ENCODE data around the gene CCDC127. TPM values are rescaled to one million over a fixed set of nuclear protein-coding genes. Genes with fewer than 3 reads are reported as not detected.

Gene CCDC127
- total RNA-seq, 1 experiment from 2014 or later = 10.5 TPM

DNA sequence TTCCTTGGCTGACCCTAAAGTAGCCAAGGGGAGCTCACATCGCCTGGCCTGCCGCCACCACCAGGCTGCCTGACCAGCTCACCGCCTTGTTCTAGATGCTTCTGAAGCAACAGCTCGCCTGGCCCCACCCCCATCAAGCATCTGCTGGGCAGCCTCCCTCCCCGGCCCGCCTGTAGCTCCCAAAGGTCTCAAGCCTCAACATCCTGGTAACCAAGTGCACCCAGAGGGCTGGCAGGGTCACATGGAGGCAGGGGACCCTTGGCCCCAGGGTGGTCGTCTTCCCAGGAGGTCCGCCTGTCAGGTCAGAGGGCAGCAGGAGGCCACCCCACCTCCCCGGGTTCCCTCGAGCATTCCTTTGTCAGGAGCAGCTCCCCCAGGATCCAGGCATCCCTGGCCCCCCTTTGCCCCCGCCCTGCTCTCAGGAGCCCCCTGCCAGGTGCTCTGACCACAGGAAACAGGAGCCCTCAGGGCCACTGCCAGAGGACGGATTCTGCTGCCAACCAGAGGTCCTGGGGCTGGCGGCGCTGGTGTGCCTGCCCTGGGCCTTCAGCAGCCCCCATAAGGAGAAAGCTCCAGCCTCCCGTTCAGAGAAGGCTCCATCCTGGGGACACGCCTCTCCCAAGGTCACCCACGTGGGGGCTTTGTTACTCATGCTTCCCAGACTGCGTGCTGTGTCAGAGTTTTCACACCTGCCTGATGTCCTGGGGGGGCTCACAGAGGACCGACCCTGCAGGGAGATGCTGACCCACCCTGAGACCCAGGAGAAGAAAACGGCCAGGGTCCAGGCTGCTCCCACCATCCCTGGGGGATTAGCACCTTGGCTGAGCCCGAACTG, 30.1 kb downstream of the CCDC127 start:
- no peak for DNase-seq
- intact Hi-C loops (cut with micrococcal nuclease; ENCODE audit: unreplicated experiment) = loop anchor here (1.0 to 2.0 kb wide), 2 partner anchors 146 to 243 kb away; no protein-coding TSS in a partner anchor
- Histone ChIP-seq H3K27me3 (replicated peaks; ENCODE audit: control insufficient read depth, insufficient read depth, low read length) (no peaks in the 10 kb centered on the region), H3K4me1 (no peaks in the 10 kb centered on the region), H3K36me3 (ENCODE audit: control insufficient read depth, insufficient read depth, low read length) (no peaks in the 10 kb centered on the region), H3K9me3 (no peaks in the 10 kb centered on the region), H3K4me3 (ENCODE audit: low read depth, low read length) (no peak overlapping the region)
- no peak for TF ChIP-seq CTCF (IDR thresholded peaks at IDR 0.05; ENCODE audit: insufficient read depth in 1 of 2, low read depth in 1 of 2, low read length in 1 of 2, severe bottlenecking in 1 of 2, unreplicated experiment in 1 of 2)
- POLR2A ChIA-PET = interaction anchor here (1.1 kb wide), 1 partner anchor 30 kb away, joined by 8 read pairs; the partner anchor contains the start of genes CCDC127 and SDHA
- Mint-ChIP-seq H3K4me3 (ENCODE audit: unreplicated experiment) (no peak overlapping the region), H3K36me3 (ENCODE audit: insufficient read depth, unreplicated experiment) (peaks cover 6% of the 10 kb centered on the region), H3K9me3 (ENCODE audit: unreplicated experiment) (no peaks in the 10 kb centered on the region), H3K27me3 (ENCODE audit: insufficient read depth, unreplicated experiment) (no peaks in the 10 kb centered on the region), H3K27ac (ENCODE audit: unreplicated experiment) (no peak overlapping the region), H3K4me1 (ENCODE audit: low read depth, unreplicated experiment) (peaks cover 8% of the 10 kb centered on the region)
- CTCF ChIA-PET = interaction anchor here (0.6 to 1.1 kb wide), 14 partner anchors 14 to 259 kb away, joined by 3 to 8 read pairs (median 4); partner anchors contain the start of genes CCDC127, PDCD6 and SDHA
- no TSS peak for BruUV-seq (replicated peaks)

DNA sequence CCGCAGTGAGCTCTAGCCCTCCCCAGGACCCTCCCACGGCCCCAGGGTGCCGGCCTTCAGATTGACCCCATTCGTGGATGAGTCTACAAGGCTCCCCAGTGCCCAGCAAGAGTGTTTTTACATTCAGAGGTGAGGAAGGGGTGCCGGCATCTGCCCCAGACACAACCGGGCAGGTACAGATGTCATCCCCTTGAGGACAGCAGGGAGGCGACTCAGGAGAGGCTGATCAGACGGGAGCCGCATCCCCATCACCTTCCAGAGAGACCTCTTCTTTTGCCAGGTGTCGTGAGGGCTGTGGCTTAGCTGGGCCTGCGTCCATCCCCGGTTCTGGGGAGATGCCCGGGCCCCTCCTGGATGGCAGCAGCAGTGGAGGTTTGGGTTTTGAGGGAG, 30.9 kb downstream of the CCDC127 start:
- H3K27me3 ChIP-seq (replicated peaks; ENCODE audit: control insufficient read depth, insufficient read depth, low read length) = no peaks in the 10 kb centered on the region

More for the DNA sequence above, 30.9 kb downstream of the CCDC127 start:
- no peaks in the 10 kb centered on the region for H3K9me3 Mint-ChIP-seq (ENCODE audit: unreplicated experiment)
- H3K4me3 Mint-ChIP-seq (ENCODE audit: unreplicated experiment) = no peak overlapping the region
- peaks cover 11% of the 10 kb centered on the region for H3K36me3 Mint-ChIP-seq (ENCODE audit: insufficient read depth, unreplicated experiment)
- ChIA-PET CTCF (interaction anchor here (0.9 kb wide), 1 partner anchor 31 kb away, joined by 4 read pairs; the partner anchor contains the start of genes CCDC127 and SDHA), POLR2A (no interaction called here)
- H3K4me1 Mint-ChIP-seq (ENCODE audit: low read depth, unreplicated experiment) = peaks cover 8% of the 10 kb centered on the region
- no peaks in the 10 kb centered on the region for H3K36me3 ChIP-seq (ENCODE audit: control insufficient read depth, insufficient read depth, low read length)
- H3K9me3 ChIP-seq = no peaks in the 10 kb centered on the region
- intact Hi-C loops (cut with micrococcal nuclease; ENCODE audit: unreplicated experiment) = no loop called here
- H3K27ac Mint-ChIP-seq (ENCODE audit: unreplicated experiment) = no peak overlapping the region
- no peaks in the 10 kb centered on the region for H3K27me3 Mint-ChIP-seq (ENCODE audit: insufficient read depth, unreplicated experiment)
- H3K4me1 ChIP-seq = no peaks in the 10 kb centered on the region
- no peak for DNase-seq
- no peak overlapping the region for H3K4me3 ChIP-seq (ENCODE audit: low read depth, low read length)
- no peak for TF ChIP-seq CTCF (IDR thresholded peaks at IDR 0.05; ENCODE audit: insufficient read depth in 1 of 2, low read depth in 1 of 2, low read length in 1 of 2, severe bottlenecking in 1 of 2, unreplicated experiment in 1 of 2)
- no TSS peak for BruUV-seq (replicated peaks)
